ENCODE measurements around the gene OR2V2.
"Not testable (repeated sequence)": the region's sequence is repeated elsewhere in the genome, so short reads cannot be mapped to it uniquely, and the experiment has no call there.

GRCh38 chr5:181097759-181098491 lies 49.5 kb upstream of the OR2V2 start:
- TF ChIP-seq POLR2A, CTCF (IDR thresholded peaks at IDR 0.05): not testable (repeated sequence)

All from breast epithelium (tissue), 3 donors.